HTERT RPE-1 (cell line): ENCODE data around the gene RIT1.
"Not testable (repeated sequence)": the region's sequence is repeated elsewhere in the genome, so short reads cannot be mapped to it uniquely, and the experiment has no call there.

Source experiments
- in situ Hi-C: fragments of 300-500 bp; cut with MboI; formaldehyde crosslinking; loops from 4 replicates; pipeline ENCODE4 v1.14.3; 2020; ENCODE audit warnings: low sequenced_read_pairs

Gene RIT1

DNA sequence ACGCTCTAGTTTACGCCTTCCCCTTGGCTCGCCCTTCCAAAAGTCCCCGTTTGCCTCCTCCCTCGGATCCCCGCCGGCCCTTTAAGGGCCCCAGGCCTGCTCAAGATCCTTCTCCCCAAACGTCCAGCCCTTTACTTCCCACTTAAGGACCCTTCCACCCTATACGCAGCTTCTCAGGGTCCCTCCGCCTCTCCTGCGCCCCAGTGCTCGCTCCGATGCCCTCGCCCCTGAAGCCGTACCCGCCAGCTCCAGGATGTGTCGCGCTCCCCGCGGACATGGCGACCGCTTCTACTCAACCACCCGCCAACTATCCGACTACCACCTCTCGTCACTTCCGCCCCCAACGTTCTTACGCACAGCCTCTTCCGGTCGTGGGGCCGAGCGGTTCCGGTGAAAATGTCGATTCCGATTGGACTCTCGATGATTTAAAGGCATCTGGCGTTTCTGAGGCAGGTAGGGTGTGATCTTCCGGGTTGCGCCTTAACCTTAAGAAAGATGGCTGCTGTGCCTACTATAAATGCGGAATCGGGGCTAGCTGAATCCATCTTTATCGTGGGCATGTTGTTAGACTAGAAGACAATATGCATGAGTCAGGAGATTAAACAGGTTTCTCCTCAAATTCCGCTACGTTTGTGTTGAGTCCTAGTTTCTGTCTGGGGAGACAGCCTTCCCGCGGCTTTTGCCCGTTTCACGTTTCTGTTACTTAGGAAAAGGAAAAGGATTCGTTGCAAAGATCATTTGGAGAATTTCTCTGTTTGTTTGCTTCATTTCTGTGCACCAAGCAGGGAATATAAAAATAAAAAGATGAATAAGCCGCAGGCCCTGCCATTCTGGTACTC, 23.2 kb upstream of the RIT1 start, which contains the start of gene KHDC4:
KHDC4 (minus strand) TSS at position 317 of the 839 bp plus-strand sequence; CDS start at position 277, 40 bp downstream.
- in situ Hi-C loops, result no loop called here

DNA sequence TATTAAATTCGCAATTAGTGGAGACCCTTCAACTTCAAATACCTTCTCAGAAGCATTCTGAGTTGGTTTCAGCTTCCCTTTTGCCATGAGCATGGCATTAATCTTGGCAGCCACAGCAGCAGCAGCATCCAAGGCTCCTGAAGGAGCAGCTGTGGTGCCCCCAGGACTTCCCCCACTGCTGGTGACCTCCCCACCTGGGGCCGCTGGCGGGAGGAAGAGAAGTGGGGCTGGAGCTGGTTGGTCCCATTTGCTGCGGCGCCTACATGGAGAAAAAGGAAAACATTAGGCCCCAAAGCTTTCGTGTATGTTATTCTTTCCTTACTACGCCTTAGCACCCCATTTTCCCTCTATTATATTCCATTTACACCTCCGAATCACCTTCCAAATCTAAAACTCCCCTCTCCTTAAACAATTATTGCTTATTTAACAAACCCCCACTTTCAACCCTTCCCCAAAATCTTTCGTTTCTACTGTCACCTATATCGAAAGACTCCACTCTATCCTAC, 22.5 kb upstream of the RIT1 start:
- in situ Hi-C loops, result no loop called here

DNA sequence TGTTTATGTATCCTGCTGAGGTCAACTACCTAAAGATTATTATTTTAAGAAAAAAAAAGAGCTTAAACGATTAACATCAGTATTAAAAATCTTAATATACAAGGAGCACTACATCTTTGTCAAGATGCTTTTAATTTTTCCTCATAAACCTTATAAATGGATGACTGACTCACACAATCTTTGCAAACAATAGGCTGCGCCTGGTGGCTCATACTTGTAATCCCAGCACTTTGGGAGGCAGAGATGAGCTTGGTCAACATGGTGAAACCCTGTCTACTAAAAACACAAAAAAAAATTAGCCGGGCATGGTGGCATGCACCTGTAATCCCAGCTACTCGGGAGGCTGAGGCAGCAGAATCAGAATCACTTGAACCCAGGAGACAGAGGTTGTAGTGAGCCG, 21.3 kb upstream of the RIT1 start:
- in situ Hi-C loops, result no loop called here

DNA sequence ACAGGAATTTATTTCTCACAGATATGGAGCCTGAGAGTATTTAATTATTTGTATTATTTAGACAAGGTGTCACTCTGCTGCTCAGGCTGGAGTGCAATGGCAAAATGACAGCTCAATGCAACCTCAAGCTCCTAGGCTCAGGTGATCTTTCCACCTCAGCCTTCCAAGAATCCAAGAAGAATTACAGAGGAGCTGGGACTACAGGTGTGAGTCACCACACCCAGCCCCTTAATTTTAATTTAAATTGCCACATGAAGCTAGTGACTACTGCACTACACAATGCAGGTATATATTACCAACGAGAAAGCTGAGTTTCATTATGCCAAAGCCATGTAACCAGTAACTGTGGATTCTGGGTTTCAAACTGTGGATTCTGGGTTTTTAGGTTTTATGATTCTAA, 20.9 kb upstream of the RIT1 start:
- in situ Hi-C loops, result no loop called here

DNA sequence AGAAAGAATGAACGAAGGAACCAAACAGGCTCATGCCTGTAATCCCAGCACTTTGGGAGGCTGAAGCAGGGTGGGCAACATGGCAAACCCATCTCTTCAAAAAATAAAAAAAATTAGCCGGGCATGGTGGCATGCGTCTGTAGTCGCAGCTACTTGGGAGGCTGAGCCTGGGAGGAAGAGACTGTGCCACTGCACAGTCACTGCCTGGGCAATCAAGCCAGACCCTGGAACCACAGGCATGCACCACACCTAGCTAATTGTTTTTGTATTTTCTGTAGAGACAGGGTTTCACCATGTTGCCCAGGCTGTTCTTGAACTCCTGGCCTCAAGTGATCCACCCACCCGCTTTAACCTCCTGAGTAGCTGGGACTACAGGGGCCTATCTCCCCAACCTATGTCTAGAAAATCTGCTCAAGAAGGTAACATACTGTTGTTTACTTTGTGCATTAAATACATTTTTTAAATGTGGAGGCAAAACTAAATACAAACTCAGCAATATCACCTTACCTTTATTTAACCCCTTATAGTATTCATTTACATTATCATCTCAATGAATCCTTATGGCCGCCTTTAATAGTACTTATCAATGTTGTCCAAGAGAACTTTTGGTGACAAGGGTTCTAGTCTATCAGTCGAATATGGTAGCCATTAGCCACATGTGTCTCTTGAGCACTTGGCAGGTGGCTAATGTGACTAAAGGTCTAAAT, 20.3 kb upstream of the RIT1 start:
- in situ Hi-C loops, result no loop called here

DNA sequence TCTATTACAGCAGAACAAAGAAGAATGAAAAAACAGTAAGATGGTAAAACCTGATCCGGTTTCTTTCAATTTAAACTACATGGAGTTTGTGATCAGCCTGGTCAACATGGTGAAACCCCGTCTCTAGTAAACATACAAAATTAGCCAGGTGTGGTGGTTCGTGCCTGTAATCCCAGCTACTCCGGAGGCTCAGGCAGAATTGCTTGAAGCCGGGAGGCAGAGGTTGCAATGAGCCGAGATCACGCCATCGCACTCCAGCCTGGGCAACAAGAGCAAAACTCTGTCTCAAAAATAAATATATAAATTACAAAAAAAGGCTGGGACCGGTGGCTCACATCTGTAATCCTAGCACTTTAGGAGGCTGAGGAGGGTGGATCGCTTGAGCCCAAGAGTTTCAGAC, 19.6 kb upstream of the RIT1 start:
- in situ Hi-C loops, result not testable (repeated sequence)

DNA sequence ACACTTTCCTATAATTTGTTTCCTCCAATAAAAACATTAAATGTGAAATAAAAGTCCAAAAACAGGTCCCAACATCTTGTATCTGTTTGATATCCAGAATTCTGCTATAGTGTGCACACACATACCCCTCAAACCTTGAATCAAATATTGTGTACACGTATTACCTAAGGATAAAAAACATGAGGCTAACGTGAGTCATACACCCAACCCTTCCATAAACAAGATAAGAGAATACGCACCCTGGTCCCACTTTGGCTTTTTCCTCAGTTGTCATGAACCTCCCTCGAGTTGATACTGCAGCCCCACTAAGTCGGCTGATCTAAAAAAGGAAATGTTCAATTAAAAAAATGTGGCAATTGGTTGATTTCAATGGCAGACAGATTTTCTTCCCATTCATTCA, 17.9 kb upstream of the RIT1 start:
- in situ Hi-C loops, result no loop called here

DNA sequence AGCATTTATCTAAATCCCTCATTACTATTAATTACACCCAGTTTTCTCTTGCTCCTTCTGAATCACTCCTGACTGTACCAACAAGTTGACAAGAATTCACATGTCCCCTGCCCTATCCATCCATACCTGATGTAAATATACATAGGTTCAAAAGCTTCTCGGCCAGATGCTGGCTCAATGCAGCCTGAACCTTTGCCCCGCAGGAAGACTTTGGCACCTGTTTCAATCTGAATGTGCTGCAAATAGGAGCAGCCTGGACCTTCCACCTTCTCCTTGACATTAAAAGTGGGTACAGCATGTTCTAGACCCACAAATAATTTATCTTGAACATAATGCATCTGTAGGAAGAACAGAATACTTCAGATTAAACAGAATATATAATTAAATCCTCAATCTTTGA, 14.4 kb upstream of the RIT1 start:
- in situ Hi-C loops, result no loop called here

DNA sequence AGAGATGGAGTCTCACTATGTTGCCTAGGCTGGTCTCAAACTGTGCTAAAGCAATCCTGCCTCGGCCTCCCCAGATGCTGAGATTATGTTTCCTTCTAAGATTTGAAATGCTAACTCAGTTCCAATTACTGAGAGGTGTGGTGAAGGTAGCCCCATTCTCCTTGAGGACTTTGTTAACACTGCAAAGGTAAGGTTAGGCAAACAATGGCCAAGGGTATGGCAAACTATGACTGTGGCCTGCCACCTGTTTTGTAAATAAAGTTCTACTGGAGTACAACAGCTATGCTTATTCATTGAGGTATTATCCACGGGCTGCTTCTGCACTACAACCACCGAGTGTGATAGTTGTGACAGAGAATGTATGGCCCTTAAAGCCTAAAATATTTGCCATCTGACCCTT, 9.6 kb upstream of the RIT1 start:
- in situ Hi-C loops, result no loop called here

GRCh38 chr1:155919801-155920200, 8.7 kb upstream of the RIT1 start:
- in situ Hi-C loops, result no loop called here

- in situ Hi-C loops, result no loop called here
Observed at GRCh38 chr1:155918660-155919059, 7.5 kb upstream of the RIT1 start.

- in situ Hi-C loops, result no loop called here
Observed at GRCh38 chr1:155913969-155914757, 3.0 kb upstream of the RIT1 start.

DNA sequence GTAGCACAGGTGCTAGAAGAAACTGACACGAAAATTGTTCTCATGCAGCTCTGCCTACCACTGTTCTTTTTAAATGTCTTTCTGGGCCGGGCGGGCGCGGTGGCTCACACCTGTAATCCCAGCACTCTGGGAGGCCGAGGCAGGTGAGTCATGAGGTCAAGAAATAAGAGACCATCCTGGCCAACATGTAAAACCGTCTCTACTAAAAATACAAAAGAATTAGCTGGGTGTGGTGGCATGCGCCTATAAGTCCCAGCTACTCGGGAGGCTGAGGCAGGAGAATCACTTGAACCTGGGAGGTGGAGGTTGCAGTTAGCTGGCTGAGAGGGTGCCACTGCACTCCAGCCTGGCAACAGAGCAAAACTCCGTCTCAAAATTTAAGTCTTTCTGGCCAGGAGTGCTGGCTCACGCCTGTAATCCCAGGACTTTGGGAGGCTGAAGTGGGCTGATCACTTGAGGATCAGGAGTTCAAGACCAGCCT, 947 bp upstream of the RIT1 start:
- in situ Hi-C loops, result no loop called here

- in situ Hi-C loops, result no loop called here
Observed at GRCh38 chr1:155910621-155911121, 478 bp downstream of the RIT1 start.

GRCh38 chr1:155909894-155910293, 1.3 kb downstream of the RIT1 start:
- in situ Hi-C loops, result no loop called here

GRCh38 chr1:155904261-155904660, 6.9 kb downstream of the RIT1 start:
- in situ Hi-C loops, result no loop called here

- in situ Hi-C loops, result no loop called here
Observed at GRCh38 chr1:155900161-155900560, 11.0 kb downstream of the RIT1 start.

GRCh38 chr1:155899683-155900082, 11.5 kb downstream of the RIT1 start:
- in situ Hi-C loops, result no loop called here

GRCh38 chr1:155898888-155899287, 12.3 kb downstream of the RIT1 start:
- in situ Hi-C loops, result no loop called here

GRCh38 chr1:155897746-155898145, 13.4 kb downstream of the RIT1 start:
- in situ Hi-C loops, result no loop called here

GRCh38 chr1:155896476-155896875, 14.7 kb downstream of the RIT1 start:
- in situ Hi-C loops, result not testable (repeated sequence)
